Ectodermal cell (in vitro differentiated cells): ENCODE results near the gene ANKUB1.

Experiments used
- H3K27ac ChIP-seq: 2 replicates; pipeline ENCODE4 v1.7.0; 2013; ENCODE audit warnings: mild to moderate bottlenecking, low read depth, low read length; ENCODE audit not compliant: insufficient read depth, poor library complexity, severe bottlenecking
- H3K27me3 ChIP-seq: 2 replicates; pipeline ENCODE4 v1.7.0; 2013; ENCODE audit warnings: mild to moderate bottlenecking, low read length; ENCODE audit not compliant: insufficient read depth, control insufficient read depth, poor library complexity, severe bottlenecking
- H3K36me3 ChIP-seq: one replicate; pipeline ENCODE4 v1.7.0; 2013; ENCODE audit warnings: low read length; ENCODE audit not compliant: control insufficient read depth, insufficient read depth
- H3K4me1 ChIP-seq: one replicate; pipeline ENCODE4 v1.7.0; 2013; ENCODE audit warnings: low read length; ENCODE audit not compliant: control insufficient read depth, insufficient read depth
- H3K4me3 ChIP-seq: 2 replicates; pipeline ENCODE4 v1.7.0; 2013; ENCODE audit warnings: low read depth, low read length, control low read depth; ENCODE audit not compliant: insufficient read depth
- H3K9me3 ChIP-seq: 2 replicates; pipeline ENCODE4 v1.7.0; 2013; ENCODE audit warnings: mild to moderate bottlenecking, low read length, moderate library complexity; ENCODE audit not compliant: control insufficient read depth
- WGBS, 2 experiments: methylation state at CpG; one replicate each; pipeline ENCODE4 v1.1.7; 2013; ENCODE audit warnings: missing lambda C conversion rate in 2 of 2; 5-methylcytosine and 5-hydroxymethylcytosine counted together

ANKUB1 gene

GRCh38 chr3:149810846-149811245 lies 18.5 kb upstream of the ANKUB1 start:
- H3K27ac ChIP-seq: no peak overlapping the region
- H3K36me3 ChIP-seq: no peaks in the 10 kb centered on the region
- 89 to 92% methylated on average over 2 of the region's 2 CpGs for WGBS, 2 experiments
- H3K27me3 ChIP-seq: peaks cover under 1% of the 10 kb centered on the region
- no peaks in the 10 kb centered on the region for H3K9me3 ChIP-seq
- peaks cover 6% of the 10 kb centered on the region for H3K4me1 ChIP-seq
- H3K4me3 ChIP-seq: no peak overlapping the region

GRCh38 chr3:149809699-149810098 lies 17.3 kb upstream of the ANKUB1 start:
- Histone ChIP-seq H3K27ac (no peak overlapping the region), H3K36me3 (no peaks in the 10 kb centered on the region), H3K9me3 (no peaks in the 10 kb centered on the region)

GRCh38 chr3:149808209-149808829 lies 16.0 kb upstream of the ANKUB1 start:
- 38 to 41% methylated on average over 4 of the region's 4 CpGs for WGBS, 2 experiments
- Histone ChIP-seq H3K36me3 (no peaks in the 10 kb centered on the region), H3K27ac (no peak overlapping the region), H3K4me3 (no peak overlapping the region), H3K4me1 (no peaks in the 10 kb centered on the region), H3K27me3 (peaks cover 3% of the 10 kb centered on the region), H3K9me3 (no peaks in the 10 kb centered on the region)

More at GRCh38 chr3:149809699-149810098, 17.3 kb upstream of the ANKUB1 start:
- peaks cover 6% of the 10 kb centered on the region for H3K4me1 ChIP-seq
- H3K4me3 ChIP-seq: no peak overlapping the region
- peaks cover 3% of the 10 kb centered on the region for H3K27me3 ChIP-seq

GRCh38 chr3:149806171-149806778 lies 13.9 kb upstream of the ANKUB1 start:
- peaks cover 3% of the 10 kb centered on the region for H3K27me3 ChIP-seq
- 60 to 100% methylated on average over 1 to 2 of the region's 2 CpGs for WGBS, 2 experiments
- H3K4me3 ChIP-seq: no peak overlapping the region
- H3K36me3 ChIP-seq: no peaks in the 10 kb centered on the region
- no peaks in the 10 kb centered on the region for H3K9me3 ChIP-seq
- no peaks in the 10 kb centered on the region for H3K4me1 ChIP-seq
- H3K27ac ChIP-seq: no peak overlapping the region

GRCh38 chr3:149801639-149802038 lies 9.3 kb upstream of the ANKUB1 start:
- no peaks in the 10 kb centered on the region for H3K4me1 ChIP-seq
- H3K27me3 ChIP-seq: peaks cover 3% of the 10 kb centered on the region
- H3K36me3 ChIP-seq: no peaks in the 10 kb centered on the region
- no peak overlapping the region for H3K27ac ChIP-seq
- no peak overlapping the region for H3K4me3 ChIP-seq
- WGBS, 2 experiments: 70 to 76% methylated on average over 5 of the region's 5 CpGs
- H3K9me3 ChIP-seq: no peaks in the 10 kb centered on the region

GRCh38 chr3:149801195-149801594 lies 8.8 kb upstream of the ANKUB1 start:
- H3K36me3 ChIP-seq: no peaks in the 10 kb centered on the region
- peaks cover 3% of the 10 kb centered on the region for H3K27me3 ChIP-seq
- no peaks in the 10 kb centered on the region for H3K4me1 ChIP-seq
- no peak overlapping the region for H3K27ac ChIP-seq
- 100% methylated on average over 1 of the region's 1 CpG; no CpG with 5 or more reads in 1 of the 2 experiments for WGBS, 2 experiments
- H3K4me3 ChIP-seq: no peak overlapping the region
- H3K9me3 ChIP-seq: no peaks in the 10 kb centered on the region

GRCh38 chr3:149800693-149801092 lies 8.3 kb upstream of the ANKUB1 start:
- no peaks in the 10 kb centered on the region for H3K36me3 ChIP-seq
- WGBS, 2 experiments: 91 to 96% methylated on average over 8 of the region's 8 CpGs
- H3K27me3 ChIP-seq: peaks cover under 1% of the 10 kb centered on the region
- H3K4me3 ChIP-seq: no peak overlapping the region
- no peaks in the 10 kb centered on the region for H3K4me1 ChIP-seq
- no peaks in the 10 kb centered on the region for H3K9me3 ChIP-seq
- no peak overlapping the region for H3K27ac ChIP-seq

- Histone ChIP-seq H3K4me1 (no peaks in the 10 kb centered on the region), H3K36me3 (no peaks in the 10 kb centered on the region), H3K4me3 (no peak overlapping the region), H3K27ac (no peak overlapping the region), H3K9me3 (no peaks in the 10 kb centered on the region), H3K27me3 (no peaks in the 10 kb centered on the region)
- WGBS, 2 experiments: 92 to 100% methylated on average over 1 of the region's 1 CpG
These were observed 3.7 kb upstream of the ANKUB1 start for GRCh38 chr3:149796026-149796425.

GRCh38 chr3:149790698-149791097 lies 1.7 kb downstream of the ANKUB1 start:
- Histone ChIP-seq H3K27me3 (no peaks in the 10 kb centered on the region), H3K27ac (no peak overlapping the region), H3K36me3 (no peaks in the 10 kb centered on the region), H3K9me3 (no peaks in the 10 kb centered on the region), H3K4me3 (no peak overlapping the region), H3K4me1 (no peaks in the 10 kb centered on the region)
- 50 to 91% methylated on average over 1 to 2 of the region's 3 CpGs for WGBS, 2 experiments

GRCh38 chr3:149790268-149790667 lies 2.1 kb downstream of the ANKUB1 start:
- H3K9me3 ChIP-seq: no peaks in the 10 kb centered on the region
- no peaks in the 10 kb centered on the region for H3K27me3 ChIP-seq
- WGBS, 2 experiments: 100% methylated on average over 1 of the region's 2 CpGs; no CpG with 5 or more reads in 1 of the 2 experiments
- no peak overlapping the region for H3K4me3 ChIP-seq
- no peaks in the 10 kb centered on the region for H3K36me3 ChIP-seq
- no peak overlapping the region for H3K27ac ChIP-seq
- no peaks in the 10 kb centered on the region for H3K4me1 ChIP-seq
